Prostate gland (tissue), 2 donors: ENCODE measurements around the gene TMEM108. TPM values are rescaled to one million over a fixed set of nuclear protein-coding genes. Genes with fewer than 3 reads are reported as not detected.

Source experiments
- DNase-seq: peaks from one replicate; pipeline ENCODE4 v3.0.0-alpha.2; 2019; ENCODE audit warnings: low spot score
- H3K27ac ChIP-seq, 2 donors: fragments of 200-600 bp; sonication (generic); 2 replicates each; pipeline ENCODE4 v1.5.1; 2017 to 2019
- H3K27me3 ChIP-seq: fragments of 200-600 bp; sonication (generic); replicated peaks from 2 replicates; pipeline ENCODE4 v1.5.1; 2019; ENCODE audit not compliant: insufficient read depth
- H3K36me3 ChIP-seq, 2 donors: fragments of 200-600 bp; sonication (generic); 1 replicate in 1 of 2; 2 replicates in 1 of 2; pipeline versions ENCODE4 v1.5.1 to v1.8.1; 2017 to 2019
- H3K4me1 ChIP-seq: fragments of 200-600 bp; sonication (generic); replicated peaks from 2 replicates; pipeline ENCODE4 v1.5.1; 2019
- H3K4me3 ChIP-seq, 2 donors: fragments of 200-600 bp; sonication (generic); 2 replicates each; pipeline ENCODE4 v1.5.1; 2017 to 2019
- H3K9me3 ChIP-seq: fragments of 200-600 bp; sonication (generic); 2 replicates; pipeline ENCODE4 v1.5.1; 2017
- CTCF ChIP-seq, 4 experiments: fragments of 200-600 bp in 2 of 4; fragments of 450-650 bp in 2 of 4; sonication (generic) in 2 of 4; IDR thresholded peaks; 1 replicate in 3 of 4; 2 replicates in 1 of 4; pipeline ENCODE4 v1.5.1; 2016 to 2019; ENCODE audit warnings: antibody characterized with exemption in 4 of 4, mild to moderate bottlenecking in 2 of 4, moderate library complexity in 2 of 4
- POLR2A ChIP-seq: fragments of 450-650 bp; IDR thresholded peaks from one replicate; pipeline ENCODE4 v1.6.1; 2016; ENCODE audit warnings: antibody characterized with exemption, mild to moderate bottlenecking
- POLR2AphosphoS5 ChIP-seq: sonication (generic); formaldehyde crosslinking; IDR thresholded peaks from one replicate; pipeline ENCODE4 v1.6.1; 2017; ENCODE audit warnings: antibody characterized with exemption
- WGBS: methylation state at CpG from one replicate; pipeline ENCODE4 v1.1.5; 2018; 5-methylcytosine and 5-hydroxymethylcytosine counted together
- intact Hi-C: fragments of 100-400 bp; cut with DNase I; formaldehyde crosslinking; loops from one replicate; pipeline ENCODE4 v1.14.2; 2022
- total RNA-seq, 2 donors: library from RNA; depleted of rRNA; stranded (reverse); fragments of >200 nt; gene quantifications; one replicate each; pipeline ENCODE4 v1.1.0, GENCODE V29; 2016

TMEM108 gene
- total RNA-seq, 2 donors from 2014 or later: 8.1 TPM; not detected in 1

DNA sequence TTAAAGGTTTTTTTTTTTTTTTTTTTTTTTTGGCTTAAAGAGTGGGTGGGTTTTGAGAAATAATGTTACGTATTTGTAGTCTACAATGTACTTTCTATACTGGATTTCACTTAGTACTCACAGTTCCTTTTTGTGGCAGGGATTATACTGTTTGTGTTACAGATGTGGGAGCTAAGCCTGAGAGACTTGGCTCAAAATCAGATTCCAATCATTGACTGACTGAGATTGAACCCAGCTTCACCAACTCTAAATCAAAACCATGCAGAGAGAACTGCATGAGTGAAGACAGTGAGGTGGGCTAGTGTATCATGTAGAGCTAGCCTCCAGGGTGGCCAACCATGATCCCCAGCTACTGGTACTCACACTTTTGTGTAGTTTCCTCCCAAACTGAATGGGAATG lies 68.0 kb downstream of the TMEM108 start:
- WGBS: 73% methylated on average over 1 of the region's 1 CpG
- intact Hi-C loops: no loop called here
- DNase-seq: no peak

DNA sequence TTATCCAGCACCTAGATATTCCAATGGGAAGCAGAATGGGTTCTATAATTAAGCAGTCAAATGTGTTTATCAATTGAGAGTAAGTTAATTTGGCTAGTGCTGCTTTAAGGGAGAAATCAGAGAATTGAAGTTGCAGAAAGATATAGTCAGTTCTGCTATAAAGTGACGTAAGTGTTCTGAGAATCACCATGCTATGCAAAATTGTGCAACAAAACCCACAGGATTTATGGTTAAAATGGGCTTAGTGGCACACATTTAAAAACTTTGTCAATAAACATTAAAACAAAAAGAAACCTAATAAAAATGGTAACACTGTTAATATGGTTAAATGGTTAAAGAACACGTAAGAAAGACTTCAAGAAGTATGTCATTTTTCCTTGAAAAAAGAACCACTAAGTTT lies 74.5 kb downstream of the TMEM108 start:
- intact Hi-C loops: no loop called here
- H3K27ac ChIP-seq: no peak overlapping the region
- no peak overlapping the region for H3K4me3 ChIP-seq
- H3K4me1 ChIP-seq: no peaks in the 10 kb centered on the region
- no peaks in the 10 kb centered on the region for H3K9me3 ChIP-seq
- no peak for DNase-seq
- TF ChIP-seq POLR2AphosphoS5 (no peak), POLR2A (no peak), CTCF (IDR thresholded peaks at IDR 0.05) (no peak)
- H3K27me3 ChIP-seq: no peaks in the 10 kb centered on the region
- H3K36me3 ChIP-seq: no peaks in the 10 kb centered on the region
- 69% methylated on average over 2 of the region's 2 CpGs for WGBS

More for the DNA sequence above, 68.0 kb downstream of the TMEM108 start:
- TF ChIP-seq CTCF (IDR thresholded peaks at IDR 0.05) (no peak), POLR2A (no peak), POLR2AphosphoS5 (no peak)
- Histone ChIP-seq H3K9me3 (no peaks in the 10 kb centered on the region), H3K4me1 (no peaks in the 10 kb centered on the region), H3K27me3 (no peaks in the 10 kb centered on the region), H3K27ac (no peak overlapping the region), H3K4me3 (no peak overlapping the region), H3K36me3 (no peaks in the 10 kb centered on the region)

DNA sequence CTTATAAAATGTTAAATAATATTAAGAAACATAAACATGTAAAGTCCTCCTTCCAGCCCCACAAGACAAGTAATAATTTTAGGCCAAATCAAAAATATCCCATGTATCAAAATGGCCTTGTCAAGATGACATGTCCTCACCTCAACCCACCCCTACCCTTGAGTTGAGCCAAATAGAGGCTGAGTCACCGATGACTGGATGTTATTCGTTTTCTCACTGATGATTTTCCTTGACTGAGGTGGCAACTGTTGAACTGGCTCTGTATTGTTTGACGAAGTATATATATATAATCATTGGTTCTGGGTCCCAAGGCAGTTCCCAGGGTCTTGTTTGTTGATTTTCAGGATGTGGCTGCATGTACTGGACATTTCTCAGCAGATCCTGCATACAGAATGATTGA lies 75.3 kb downstream of the TMEM108 start:
- no peak for TF ChIP-seq POLR2A
- no peak overlapping the region for H3K4me3 ChIP-seq
- no peaks in the 10 kb centered on the region for H3K4me1 ChIP-seq
- 84% methylated on average over 3 of the region's 3 CpGs for WGBS
- no peak overlapping the region for H3K27ac ChIP-seq
- DNase-seq: no peak
- no peaks in the 10 kb centered on the region for H3K27me3 ChIP-seq
- intact Hi-C loops: no loop called here
- H3K36me3 ChIP-seq: no peaks in the 10 kb centered on the region
- no peaks in the 10 kb centered on the region for H3K9me3 ChIP-seq

- no peaks in the 10 kb centered on the region for H3K9me3 ChIP-seq
- no peak for TF ChIP-seq POLR2AphosphoS5
- no peak for TF ChIP-seq POLR2A
- no peak for TF ChIP-seq CTCF (IDR thresholded peaks at IDR 0.05)
- H3K4me1 ChIP-seq: no peaks in the 10 kb centered on the region
- H3K27ac ChIP-seq: no peak overlapping the region
- H3K27me3 ChIP-seq: no peaks in the 10 kb centered on the region
- intact Hi-C loops: no loop called here
- DNase-seq: no peak
- WGBS: 89% methylated on average over 3 of the region's 3 CpGs
- H3K4me3 ChIP-seq: no peak overlapping the region
- H3K36me3 ChIP-seq: no peaks in the 10 kb centered on the region
These were observed 75.9 kb downstream of the TMEM108 start for GRCh38 chr3:133113927-133114597.

GRCh38 chr3:133115176-133115575 lies 77.0 kb downstream of the TMEM108 start:
- 78% methylated on average over 1 of the region's 1 CpG for WGBS
- no peak for DNase-seq
- H3K4me1 ChIP-seq: no peaks in the 10 kb centered on the region
- TF ChIP-seq POLR2AphosphoS5 (no peak), POLR2A (no peak), CTCF (IDR thresholded peaks at IDR 0.05) (no peak)
- no peak overlapping the region for H3K27ac ChIP-seq
- intact Hi-C loops: no loop called here
- no peaks in the 10 kb centered on the region for H3K9me3 ChIP-seq
- H3K36me3 ChIP-seq: no peaks in the 10 kb centered on the region
- no peak overlapping the region for H3K4me3 ChIP-seq
- H3K27me3 ChIP-seq: no peaks in the 10 kb centered on the region
